Dermis blood vessel endothelial cell (primary cell): ENCODE results near the gene SLC9C2. TPM values are rescaled to one million over a fixed set of nuclear protein-coding genes. Genes with fewer than 3 reads are reported as not detected.

ENCODE experiments used
- total RNA-seq: library from RNA; depleted of rRNA; stranded (reverse); fragments of >200 nt; gene quantifications from 2 replicates; pipeline ENCODE4 v1.2.3, GENCODE V29; 2014

The SLC9C2 gene
- total RNA-seq, 1 donor from 2014 or later: not detected

Other genes with a start within 250 kb of the SLC9C2 start
- 224 and 251 TPM in 2 replicates for gene PRDX6, start 125.7 kb downstream of the SLC9C2 start, total RNA-seq
- gene TEX50, start 32.3 kb upstream of the SLC9C2 start, total RNA-seq: not detected in 2 replicates
- gene ANKRD45, start 66.8 kb upstream of the SLC9C2 start, total RNA-seq: 0.05 and 0.17 TPM in 2 replicates
- gene KLHL20, start 111.9 kb upstream of the SLC9C2 start, total RNA-seq: 44.2 and 49.5 TPM in 2 replicates
- 13.8 and 31.8 TPM in 2 replicates for gene DARS2, start 221.6 kb upstream of the SLC9C2 start, total RNA-seq
- gene CENPL, start 221.8 kb upstream of the SLC9C2 start, total RNA-seq: 13.4 and 19.6 TPM in 2 replicates